ENCODE data around the gene SUCNR1. TPM values are rescaled to one million over a fixed set of nuclear protein-coding genes. Genes with fewer than 3 reads are reported as not detected.
A peak's percentile ranks its signal among the peaks of the same experiment; 100 is the strongest.

SUCNR1 gene
- total RNA-seq, 1 experiment from 2014 or later: not detected

DNA sequence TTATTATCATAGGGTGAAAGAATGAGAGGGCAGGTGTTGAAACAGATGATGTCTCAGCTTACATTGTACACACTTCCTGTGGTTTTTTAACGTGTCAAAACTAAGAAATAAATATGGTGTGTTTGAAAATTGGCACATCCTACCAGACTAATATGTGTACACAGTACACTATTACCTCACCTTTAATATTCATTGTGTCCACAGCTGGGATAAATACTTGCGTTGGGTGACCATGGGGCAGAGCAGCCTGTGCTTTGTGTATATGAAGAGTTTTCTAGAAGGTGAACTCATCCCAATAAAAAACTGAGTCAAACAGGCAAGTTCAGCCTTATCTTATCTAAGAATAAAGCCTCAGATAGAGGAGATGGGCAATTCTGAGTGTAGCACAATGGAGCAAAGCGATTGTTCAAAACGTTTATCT is 17.3 kb downstream of the SUCNR1 start:
- H3K4me1 ChIP-seq (replicated peaks; ENCODE audit: insufficient read depth): peaks cover 15% of the 10 kb centered on the region
- BruUV-seq (replicated peaks): no TSS peak
- TF ChIP-seq, protein P1, sequence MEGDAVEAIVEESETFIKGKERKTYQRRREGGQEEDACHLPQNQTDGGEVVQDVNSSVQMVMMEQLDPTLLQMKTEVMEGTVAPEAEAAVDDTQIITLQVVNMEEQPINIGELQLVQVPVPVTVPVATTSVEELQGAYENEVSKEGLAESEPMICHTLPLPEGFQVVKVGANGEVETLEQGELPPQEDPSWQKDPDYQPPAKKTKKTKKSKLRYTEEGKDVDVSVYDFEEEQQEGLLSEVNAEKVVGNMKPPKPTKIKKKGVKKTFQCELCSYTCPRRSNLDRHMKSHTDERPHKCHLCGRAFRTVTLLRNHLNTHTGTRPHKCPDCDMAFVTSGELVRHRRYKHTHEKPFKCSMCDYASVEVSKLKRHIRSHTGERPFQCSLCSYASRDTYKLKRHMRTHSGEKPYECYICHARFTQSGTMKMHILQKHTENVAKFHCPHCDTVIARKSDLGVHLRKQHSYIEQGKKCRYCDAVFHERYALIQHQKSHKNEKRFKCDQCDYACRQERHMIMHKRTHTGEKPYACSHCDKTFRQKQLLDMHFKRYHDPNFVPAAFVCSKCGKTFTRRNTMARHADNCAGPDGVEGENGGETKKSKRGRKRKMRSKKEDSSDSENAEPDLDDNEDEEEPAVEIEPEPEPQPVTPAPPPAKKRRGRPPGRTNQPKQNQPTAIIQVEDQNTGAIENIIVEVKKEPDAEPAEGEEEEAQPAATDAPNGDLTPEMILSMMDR (conservative IDR thresholded peaks at IDR 0.05): no peak
- TF ChIP-seq EZH2 (IDR thresholded peaks at IDR 0.05; ENCODE audit: low read depth): no peak
- H2AFZ ChIP-seq: no peak overlapping the region
- H3K4me2 ChIP-seq: 0 out of 2 replicates have a peak overlapping the region, but pooled peaks have one; percentile 5
- no peaks in the 10 kb centered on the region for H3F3A ChIP-seq (ENCODE audit: insufficient read depth, low read depth)
- ChIA-PET CTCF (no interaction called here), POLR2A (ENCODE audit: unreplicated experiment) (no interaction called here)
- intact Hi-C loops (cut with micrococcal nuclease; ENCODE audit: unreplicated experiment): no loop called here
- no peaks in the 10 kb centered on the region for H3K9me2 ChIP-seq (ENCODE audit: insufficient read depth)
- no peaks in the 10 kb centered on the region for H4K20me1 ChIP-seq (ENCODE audit: insufficient read depth)
- no peak overlapping the region for H3K27ac ChIP-seq
- H3K36me3 ChIP-seq (ENCODE audit: low read depth): no peaks in the 10 kb centered on the region
- no peak overlapping the region for H3K4me3 ChIP-seq
- H3K27me3 ChIP-seq (ENCODE audit: insufficient read depth, low read depth): no peaks in the 10 kb centered on the region
- no peaks in the 10 kb centered on the region for H3K9me3 ChIP-seq (ENCODE audit: insufficient read depth, low read depth)
- H3K79me2 ChIP-seq (ENCODE audit: low read depth): no peaks in the 10 kb centered on the region
- DNase-seq: peak in 1 of 2 experiments; percentile 84

DNA sequence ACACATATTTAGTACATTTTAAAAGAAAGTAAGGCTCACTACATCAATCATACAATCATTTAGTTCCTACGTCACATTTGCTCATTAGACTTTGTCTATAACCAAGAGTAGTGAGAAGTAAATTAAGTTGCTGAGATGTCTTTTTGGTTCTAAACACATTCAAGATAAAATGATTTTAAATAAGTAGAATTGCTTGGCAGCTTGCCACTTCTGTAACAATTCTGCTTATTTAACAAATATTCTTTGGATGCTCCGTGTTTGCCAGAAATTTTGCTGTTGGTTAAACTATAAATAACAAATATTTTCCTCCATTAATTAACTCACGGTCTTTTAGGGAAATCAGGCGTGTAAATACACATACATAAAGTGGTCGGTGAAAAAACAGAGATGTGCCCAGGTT is 18.3 kb downstream of the SUCNR1 start:
- CTCF ChIA-PET: no interaction called here
- intact Hi-C loops (cut with micrococcal nuclease; ENCODE audit: unreplicated experiment): no loop called here
- no peak for TF ChIP-seq EZH2 (IDR thresholded peaks at IDR 0.05; ENCODE audit: low read depth)
- TF ChIP-seq, protein P1 (conservative IDR thresholded peaks at IDR 0.05): no peak

DNA sequence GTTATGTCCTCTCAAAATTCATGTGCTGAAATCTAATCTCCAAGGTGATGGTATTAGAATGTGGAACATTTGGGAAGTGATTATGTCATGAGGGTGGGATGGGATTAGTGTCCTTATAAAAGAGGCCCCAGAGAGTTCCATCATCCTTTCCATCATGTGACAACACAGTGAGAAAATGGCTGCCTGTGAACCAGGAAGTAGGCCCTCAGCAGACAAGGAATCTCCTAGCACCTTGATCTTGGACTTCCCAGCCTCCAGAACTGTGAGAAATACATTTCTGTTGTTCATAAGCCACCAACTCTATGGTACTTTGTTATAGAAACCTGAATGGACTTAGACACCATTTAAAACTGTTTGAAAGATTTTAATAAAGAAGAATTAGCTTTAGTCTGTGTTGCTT is 20.8 kb downstream of the SUCNR1 start:
- Histone ChIP-seq H3K9me2 (ENCODE audit: insufficient read depth) (no peaks in the 10 kb centered on the region), H3K4me3 (no peak overlapping the region), H3K79me2 (ENCODE audit: low read depth) (no peaks in the 10 kb centered on the region), H3K27me3 (ENCODE audit: insufficient read depth, low read depth) (no peaks in the 10 kb centered on the region), H3K9me3 (ENCODE audit: insufficient read depth, low read depth) (no peaks in the 10 kb centered on the region), H2AFZ (no peak overlapping the region), H3K4me1 (replicated peaks; ENCODE audit: insufficient read depth) (peaks cover 15% of the 10 kb centered on the region), H3K36me3 (ENCODE audit: low read depth) (no peaks in the 10 kb centered on the region), H3K4me2 (no peak overlapping the region), H4K20me1 (ENCODE audit: insufficient read depth) (no peaks in the 10 kb centered on the region), H3K27ac (no peak overlapping the region), H3F3A (ENCODE audit: insufficient read depth, low read depth) (no peaks in the 10 kb centered on the region)
- ChIA-PET POLR2A (ENCODE audit: unreplicated experiment) (no interaction called here), CTCF (no interaction called here)
- intact Hi-C loops (cut with micrococcal nuclease; ENCODE audit: unreplicated experiment): no loop called here
- TF ChIP-seq, protein P1 (conservative IDR thresholded peaks at IDR 0.05): no peak
- no peak for TF ChIP-seq EZH2 (IDR thresholded peaks at IDR 0.05; ENCODE audit: low read depth)
- BruUV-seq (replicated peaks): no TSS peak
- no peak for DNase-seq

More for the DNA sequence above, 18.3 kb downstream of the SUCNR1 start:
- no peaks in the 10 kb centered on the region for H4K20me1 ChIP-seq (ENCODE audit: insufficient read depth)
- no TSS peak for BruUV-seq (replicated peaks)
- POLR2A ChIA-PET (ENCODE audit: unreplicated experiment): no interaction called here
- no peak overlapping the region for H2AFZ ChIP-seq
- H3K4me2 ChIP-seq: no peak overlapping the region
- no peaks in the 10 kb centered on the region for H3K9me3 ChIP-seq (ENCODE audit: insufficient read depth, low read depth)
- no peaks in the 10 kb centered on the region for H3F3A ChIP-seq (ENCODE audit: insufficient read depth, low read depth)
- DNase-seq: no peak
- no peaks in the 10 kb centered on the region for H3K79me2 ChIP-seq (ENCODE audit: low read depth)
- no peak overlapping the region for H3K27ac ChIP-seq
- no peak overlapping the region for H3K4me3 ChIP-seq
- H3K27me3 ChIP-seq (ENCODE audit: insufficient read depth, low read depth): no peaks in the 10 kb centered on the region
- peaks cover 15% of the 10 kb centered on the region for H3K4me1 ChIP-seq (replicated peaks; ENCODE audit: insufficient read depth)
- H3K9me2 ChIP-seq (ENCODE audit: insufficient read depth): no peaks in the 10 kb centered on the region
- no peaks in the 10 kb centered on the region for H3K36me3 ChIP-seq (ENCODE audit: low read depth)
